H1 (cell line): ENCODE measurements around the gene CFAP92. TPM values are rescaled to one million over a fixed set of nuclear protein-coding genes. Genes with fewer than 3 reads are reported as not detected.

Experiments used
- GTF2F1 ChIP-seq: IDR thresholded peaks from 2 replicates; pipeline ENCODE4 v1.6.1; 2012; ENCODE audit warnings: low read depth, low read length, improper control_type of control experiment, borderline replicate concordance
- RFX5 ChIP-seq: IDR thresholded peaks from 2 replicates; pipeline ENCODE4 v1.6.1; 2011; ENCODE audit warnings: low read depth, low read length, improper control_type of control experiment, borderline replicate concordance
- RNF2 ChIP-seq: fragments of 200-900, 300-1000 bp; sonication (generic); IDR thresholded peaks from 2 replicates; pipeline ENCODE4 v1.7.1; 2016; ENCODE audit warnings: borderline replicate concordance, low read depth, mild to moderate bottlenecking, antibody characterized with exemption, low read length; ENCODE audit not compliant: poor library complexity, severe bottlenecking; ENCODE audit errors: missing control alignments
- SAP30 ChIP-seq: fragments of 300-600 bp; sonication (generic); IDR thresholded peaks from 2 replicates; pipeline ENCODE4 v1.7.1; 2012; ENCODE audit warnings: low read length, moderate library complexity, mild to moderate bottlenecking, inconsistent platforms; ENCODE audit not compliant: insufficient read depth, insufficient replicate concordance
- polyA plus RNA-seq, 7 experiments: library from polyadenylated mRNA; depleted of rRNA in 3 of 7; stranded (reverse) in 5 of 7; unstranded in 2 of 7; fragments of >200 nt in 5 of 7; fragments of 200-250 nt in 2 of 7; gene quantifications; 1 replicate in 5 of 7; 2 replicates in 1 of 7; 4 replicates in 1 of 7; pipeline versions ENCODE4 v1.2.1 to v1.2.3, GENCODE V29; 2011 to 2013; ENCODE audit warnings: missing spikeins in 2 of 7, mixed read lengths in 2 of 7
- total RNA-seq: library from RNA; stranded (reverse); fragmentation: NEBNext Ultra II Directional; extraction: Animal tissue kit (Norgen Biotek cat#: 25700); gene quantifications from 2 replicates; pipeline ENCODE4 v1.2.1, GENCODE V29; 2021
- TF ChIP-seq, protein P1 (sequence below): IDR thresholded peaks from 2 replicates; pipeline ENCODE4 v1.6.1; 2011; ENCODE audit warnings: low read depth, mild to moderate bottlenecking, low read length; ENCODE audit not compliant: insufficient read depth

CFAP92 gene
- total and polyA plus RNA-seq, 2 of the 8 experiments (the other 6 are each of a cell fraction or from before 2014, with no cell fraction given): 0.77 to 2.0 TPM

DNA sequence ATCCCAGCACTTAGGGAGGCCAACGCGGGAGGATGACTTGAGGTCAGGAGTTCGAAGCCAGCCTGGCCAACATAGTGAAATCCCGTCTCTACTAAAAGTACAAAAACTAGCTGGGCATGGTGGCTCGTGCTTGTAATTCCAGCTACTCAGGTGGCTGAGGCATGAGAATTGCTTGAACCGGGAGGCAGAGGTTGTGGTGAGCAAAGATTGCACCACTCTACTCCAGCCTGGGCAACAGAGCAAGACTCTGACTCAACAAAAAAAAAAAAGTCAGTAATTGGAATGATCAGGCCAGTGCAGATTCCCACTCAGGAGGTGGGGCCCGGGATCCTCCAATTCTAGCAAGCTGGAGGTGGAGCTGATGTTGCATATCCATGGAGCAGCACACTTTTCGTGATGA lies 5.6 kb downstream of the CFAP92 start (continued):
- TF ChIP-seq, protein P1, sequence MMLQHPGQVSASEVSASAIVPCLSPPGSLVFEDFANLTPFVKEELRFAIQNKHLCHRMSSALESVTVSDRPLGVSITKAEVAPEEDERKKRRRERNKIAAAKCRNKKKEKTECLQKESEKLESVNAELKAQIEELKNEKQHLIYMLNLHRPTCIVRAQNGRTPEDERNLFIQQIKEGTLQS: no peak
- TF ChIP-seq SAP30: no peak
- no peak for TF ChIP-seq GTF2F1
- TF ChIP-seq RNF2: no peak
- no peak for TF ChIP-seq RFX5
